ENCODE data around the gene RAI1. TPM values are rescaled to one million over a fixed set of nuclear protein-coding genes. Genes with fewer than 3 reads are reported as not detected.

Gene RAI1
- total and polyA plus RNA-seq, 2 of the 8 experiments (the other 6 are each of a cell fraction or from before 2014, with no cell fraction given) = 0.39 to 1.2 TPM

DNA sequence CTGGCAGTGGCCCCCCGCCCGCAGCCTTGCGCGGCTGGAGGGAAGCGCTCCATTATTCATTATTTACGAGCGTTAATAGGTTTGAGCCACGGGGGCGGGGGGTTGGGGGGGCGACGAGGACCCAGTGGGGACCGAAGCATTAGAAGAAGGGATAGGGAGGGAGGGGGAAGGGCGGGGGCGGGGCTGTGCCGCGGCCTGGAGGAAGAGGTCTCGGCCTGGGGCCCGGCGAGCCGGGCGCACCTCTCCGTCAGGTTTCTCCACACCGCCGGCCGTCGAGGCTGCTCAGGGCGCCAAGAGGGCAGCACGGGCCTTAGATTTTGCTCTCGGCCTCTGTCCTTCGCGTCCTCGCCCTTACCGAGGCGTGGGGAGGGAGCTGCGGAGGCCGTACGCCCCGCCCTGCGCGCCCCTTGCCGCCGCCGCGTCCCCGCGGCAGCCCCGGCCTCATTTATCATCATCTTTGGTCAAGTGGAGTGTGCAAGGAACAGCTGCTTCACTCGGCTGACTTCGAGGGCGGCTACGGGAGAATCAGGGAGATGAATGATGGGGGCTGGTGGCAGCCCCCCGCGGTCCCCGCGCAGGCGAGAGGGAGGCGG, 101.4 kb downstream of the RAI1 start (continued):
- no peak; the same call in 1 of the 2 replicates for TF ChIP-seq BACH1 (IDR thresholded peaks at IDR 0.05; ENCODE audit: low read length)

All from H1 (cell line).